Amniotic epithelial cell (primary cell): Measurements from ENCODE around the gene NLGN2.

Experiments
- DNase-seq: peaks from one replicate; pipeline ENCODE4 v3.0.0-alpha.2; 2010; ENCODE audit warnings: low read depth

NLGN2 gene

GRCh38 chr17:7437950-7438614 lies 30.4 kb downstream of the NLGN2 start:
- no peak for DNase-seq

GRCh38 chr17:7438656-7439460 lies 31.2 kb downstream of the NLGN2 start:
- DNase-seq = no peak

GRCh38 chr17:7439462-7440112 lies 31.9 kb downstream of the NLGN2 start, which contains the start of gene FGF11:
TSS of gene FGF11 (plus strand) at chr17:7439512. CDS start at chr17:7439621, 109 bp downstream.
- DNase-seq = no peak

GRCh38 chr17:7440113-7440833 lies 32.6 kb downstream of the NLGN2 start:
- no peak for DNase-seq

- DNase-seq = peak; percentile 44
Observed at GRCh38 chr17:7440834-7441195, 33.2 kb downstream of the NLGN2 start.

GRCh38 chr17:7441266-7441665 lies 33.6 kb downstream of the NLGN2 start:
- DNase-seq = no peak

- no peak for DNase-seq
Observed at GRCh38 chr17:7442142-7442541, 34.5 kb downstream of the NLGN2 start.

- peak; percentile 78 for DNase-seq
Observed at GRCh38 chr17:7443499-7444485, 36.1 kb downstream of the NLGN2 start.

GRCh38 chr17:7444682-7445618 lies 37.3 kb downstream of the NLGN2 start, which contains the start of gene CHRNB1:
TSS of gene CHRNB1 (plus strand) at chr17:7445061. CDS start at chr17:7445128, 67 bp downstream.
- DNase-seq = peak; percentile 42

- DNase-seq = no peak
Observed at GRCh38 chr17:7445619-7445968, 37.9 kb downstream of the NLGN2 start.

GRCh38 chr17:7448461-7448860 lies 40.8 kb downstream of the NLGN2 start:
- no peak for DNase-seq

GRCh38 chr17:7459961-7460545 lies 52.4 kb downstream of the NLGN2 start:
- DNase-seq = no peak

- no peak for DNase-seq
Observed at GRCh38 chr17:7460850-7461660, 53.4 kb downstream of the NLGN2 start.

GRCh38 chr17:7462474-7463371 lies 55.1 kb downstream of the NLGN2 start:
- DNase-seq = no peak

GRCh38 chr17:7463372-7463846 lies 55.8 kb downstream of the NLGN2 start:
- DNase-seq = no peak

- DNase-seq = no peak
Observed at GRCh38 chr17:7464081-7464480, 56.4 kb downstream of the NLGN2 start.

GRCh38 chr17:7465597-7466275 lies 58.1 kb downstream of the NLGN2 start:
- DNase-seq = no peak
